ENCODE data around the gene AFAP1L2.

DNA sequence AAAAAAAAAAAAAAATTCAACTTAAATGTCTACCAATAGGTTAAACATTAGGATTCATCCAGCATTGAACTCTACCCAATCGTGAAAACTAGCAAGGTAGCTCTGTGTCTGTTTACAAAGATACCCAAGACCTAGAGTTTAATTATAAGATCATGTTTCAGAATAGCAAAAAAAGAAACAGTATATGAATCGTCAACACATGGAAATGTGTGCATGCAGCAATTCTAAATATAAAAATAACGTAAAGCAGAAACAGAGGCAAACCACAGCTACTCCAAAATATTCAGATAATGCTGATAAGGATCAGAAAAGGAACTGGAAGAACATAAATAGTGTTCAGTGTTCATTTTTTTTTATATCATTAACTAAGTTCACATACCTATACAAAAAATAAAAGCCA lies 68.7 kb downstream of the AFAP1L2 start:
- TF ChIP-seq, protein P1, sequence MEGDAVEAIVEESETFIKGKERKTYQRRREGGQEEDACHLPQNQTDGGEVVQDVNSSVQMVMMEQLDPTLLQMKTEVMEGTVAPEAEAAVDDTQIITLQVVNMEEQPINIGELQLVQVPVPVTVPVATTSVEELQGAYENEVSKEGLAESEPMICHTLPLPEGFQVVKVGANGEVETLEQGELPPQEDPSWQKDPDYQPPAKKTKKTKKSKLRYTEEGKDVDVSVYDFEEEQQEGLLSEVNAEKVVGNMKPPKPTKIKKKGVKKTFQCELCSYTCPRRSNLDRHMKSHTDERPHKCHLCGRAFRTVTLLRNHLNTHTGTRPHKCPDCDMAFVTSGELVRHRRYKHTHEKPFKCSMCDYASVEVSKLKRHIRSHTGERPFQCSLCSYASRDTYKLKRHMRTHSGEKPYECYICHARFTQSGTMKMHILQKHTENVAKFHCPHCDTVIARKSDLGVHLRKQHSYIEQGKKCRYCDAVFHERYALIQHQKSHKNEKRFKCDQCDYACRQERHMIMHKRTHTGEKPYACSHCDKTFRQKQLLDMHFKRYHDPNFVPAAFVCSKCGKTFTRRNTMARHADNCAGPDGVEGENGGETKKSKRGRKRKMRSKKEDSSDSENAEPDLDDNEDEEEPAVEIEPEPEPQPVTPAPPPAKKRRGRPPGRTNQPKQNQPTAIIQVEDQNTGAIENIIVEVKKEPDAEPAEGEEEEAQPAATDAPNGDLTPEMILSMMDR (IDR thresholded peaks at IDR 0.05; ENCODE audit: poor library complexity, severe bottlenecking) = no peak
- TF ChIP-seq EZH2 (IDR thresholded peaks at IDR 0.05; ENCODE audit: borderline replicate concordance, insufficient read depth, low read length, poor library complexity, severe bottlenecking) (no peak), SMC3 (conservative IDR thresholded peaks at IDR 0.05; ENCODE audit: poor library complexity) (no peak), RAD21 (conservative IDR thresholded peaks at IDR 0.05) (no peak), EP300 (conservative IDR thresholded peaks at IDR 0.05; ENCODE audit: poor library complexity, severe bottlenecking) (no peak)

Measured in neural cell (in vitro differentiated cells).